OCI-LY7 (cell line): ENCODE measurements around the gene SH3TC1.

ENCODE experiments used
- CTCF ChIP-seq: fragments of 200-600 bp; sonication (generic); conservative IDR thresholded peaks from 2 replicates; pipeline ENCODE4 v1.5.1; 2014; ENCODE audit warnings: mild to moderate bottlenecking, antibody characterized with exemption, low read length, moderate library complexity, mixed read lengths
- EZH2phosphoT487 ChIP-seq: fragments of 200-600 bp; sonication (generic); IDR thresholded peaks from 2 replicates; pipeline ENCODE4 v1.6.1; 2018; ENCODE audit warnings: low read depth, borderline replicate concordance, mild to moderate bottlenecking, mixed run types, antibody characterized with exemption, low read length, moderate library complexity, mixed read lengths

GRCh38 chr4:8197521-8197920 is 1.6 kb upstream of the SH3TC1 start:
- TF ChIP-seq CTCF, result no peak
- TF ChIP-seq EZH2phosphoT487, result no peak
